Stimulated activated CD4-positive, alpha-beta T cell treated with anti-CD3 and anti-CD28 coated beads, TNF-alpha, amount 100 ng/mL, for 1 hour (primary cell): ENCODE measurements around the gene PRSS12.
"Not testable (repeated sequence)": the region's sequence is repeated elsewhere in the genome, so short reads cannot be mapped to it uniquely, and the experiment has no call there.

Experiments used
- DNase-seq, 3 donors: peaks; one replicate each; pipeline ENCODE4 v3.0.0-alpha.2; 2020; ENCODE audit warnings: low read depth in 3 of 3, low spot score in 1 of 3

The PRSS12 gene

GRCh38 chr4:118279920-118280432 lies 72.8 kb downstream of the PRSS12 start:
- no peak for DNase-seq

GRCh38 chr4:118279328-118279727 lies 73.5 kb downstream of the PRSS12 start:
- DNase-seq: no peak

- DNase-seq: peak; percentile 94 to 98 (median 95)
These were observed 74.1 kb downstream of the PRSS12 start for GRCh38 chr4:118278473-118279274.

- DNase-seq: no peak
These were observed 75.6 kb downstream of the PRSS12 start for GRCh38 chr4:118277243-118277642.

- no peak for DNase-seq
These were observed 76.2 kb downstream of the PRSS12 start for GRCh38 chr4:118276580-118276979.

- no peak for DNase-seq
These were observed 79.2 kb downstream of the PRSS12 start for GRCh38 chr4:118273642-118274041.

- no peak for DNase-seq
These were observed 81.0 kb downstream of the PRSS12 start for GRCh38 chr4:118271788-118272187.

GRCh38 chr4:118270492-118270891 lies 82.3 kb downstream of the PRSS12 start:
- DNase-seq: no peak

- DNase-seq: no peak
These were observed 84.0 kb downstream of the PRSS12 start for GRCh38 chr4:118268780-118269179.

- DNase-seq: not testable (repeated sequence)
These were observed 86.7 kb downstream of the PRSS12 start for GRCh38 chr4:118266145-118266496.

- DNase-seq: no peak
These were observed 87.3 kb downstream of the PRSS12 start for GRCh38 chr4:118265312-118266144.

GRCh38 chr4:118264096-118264495 lies 88.7 kb downstream of the PRSS12 start:
- no peak for DNase-seq

- no peak for DNase-seq
These were observed 92.5 kb downstream of the PRSS12 start for GRCh38 chr4:118260309-118260708.

- no peak for DNase-seq
These were observed 93.7 kb downstream of the PRSS12 start for GRCh38 chr4:118259111-118259510.

GRCh38 chr4:118254368-118254767 lies 98.4 kb downstream of the PRSS12 start:
- no peak for DNase-seq

- no peak for DNase-seq
These were observed 102.9 kb downstream of the PRSS12 start for GRCh38 chr4:118249890-118250289.

GRCh38 chr4:118237531-118237930 lies 115.3 kb downstream of the PRSS12 start:
- DNase-seq: no peak

- no peak for DNase-seq
These were observed 117.2 kb downstream of the PRSS12 start for GRCh38 chr4:118235566-118236120.
